ENCODE measurements around the gene APOBEC2.
A peak's percentile ranks its signal among the peaks of the same experiment; 100 is the strongest.

The APOBEC2 gene

DNA sequence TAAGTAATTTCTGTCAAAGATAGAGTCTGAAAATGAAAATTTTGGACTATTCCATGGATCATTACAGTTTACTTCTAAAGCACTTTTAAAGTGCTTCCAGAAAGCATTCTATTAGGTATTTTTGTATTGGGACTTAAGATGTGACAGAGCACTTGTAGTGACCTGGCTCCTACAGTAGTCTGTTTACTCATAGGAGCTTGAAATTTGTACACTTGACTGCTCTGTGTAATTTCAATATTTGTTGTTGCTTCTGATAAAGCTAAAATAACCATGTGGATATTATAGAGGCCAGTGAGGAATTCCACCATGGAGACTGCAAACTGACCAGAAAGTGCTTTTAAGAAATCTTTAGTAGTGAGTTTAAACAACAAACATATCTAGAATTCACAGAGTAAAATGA is 30.1 kb downstream of the APOBEC2 start:
- TF ChIP-seq, protein P1, sequence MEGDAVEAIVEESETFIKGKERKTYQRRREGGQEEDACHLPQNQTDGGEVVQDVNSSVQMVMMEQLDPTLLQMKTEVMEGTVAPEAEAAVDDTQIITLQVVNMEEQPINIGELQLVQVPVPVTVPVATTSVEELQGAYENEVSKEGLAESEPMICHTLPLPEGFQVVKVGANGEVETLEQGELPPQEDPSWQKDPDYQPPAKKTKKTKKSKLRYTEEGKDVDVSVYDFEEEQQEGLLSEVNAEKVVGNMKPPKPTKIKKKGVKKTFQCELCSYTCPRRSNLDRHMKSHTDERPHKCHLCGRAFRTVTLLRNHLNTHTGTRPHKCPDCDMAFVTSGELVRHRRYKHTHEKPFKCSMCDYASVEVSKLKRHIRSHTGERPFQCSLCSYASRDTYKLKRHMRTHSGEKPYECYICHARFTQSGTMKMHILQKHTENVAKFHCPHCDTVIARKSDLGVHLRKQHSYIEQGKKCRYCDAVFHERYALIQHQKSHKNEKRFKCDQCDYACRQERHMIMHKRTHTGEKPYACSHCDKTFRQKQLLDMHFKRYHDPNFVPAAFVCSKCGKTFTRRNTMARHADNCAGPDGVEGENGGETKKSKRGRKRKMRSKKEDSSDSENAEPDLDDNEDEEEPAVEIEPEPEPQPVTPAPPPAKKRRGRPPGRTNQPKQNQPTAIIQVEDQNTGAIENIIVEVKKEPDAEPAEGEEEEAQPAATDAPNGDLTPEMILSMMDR (IDR thresholded peaks at IDR 0.05; ENCODE audit: control insufficient read depth, extremely low read depth, insufficient read depth), result no peak
- no peak overlapping the region for H3K4me3 ChIP-seq (ENCODE audit: low read depth, low read length)
- no peak for DNase-seq (ENCODE audit: low read depth)

GRCh38 chr6:41085182-41085581 is 32.2 kb downstream of the APOBEC2 start:
- DNase-seq (ENCODE audit: low read depth), result no peak
- no peak overlapping the region for H3K4me3 ChIP-seq (ENCODE audit: low read depth, low read length)
- TF ChIP-seq, protein P1 (IDR thresholded peaks at IDR 0.05; ENCODE audit: control insufficient read depth, extremely low read depth, insufficient read depth), result no peak

DNA sequence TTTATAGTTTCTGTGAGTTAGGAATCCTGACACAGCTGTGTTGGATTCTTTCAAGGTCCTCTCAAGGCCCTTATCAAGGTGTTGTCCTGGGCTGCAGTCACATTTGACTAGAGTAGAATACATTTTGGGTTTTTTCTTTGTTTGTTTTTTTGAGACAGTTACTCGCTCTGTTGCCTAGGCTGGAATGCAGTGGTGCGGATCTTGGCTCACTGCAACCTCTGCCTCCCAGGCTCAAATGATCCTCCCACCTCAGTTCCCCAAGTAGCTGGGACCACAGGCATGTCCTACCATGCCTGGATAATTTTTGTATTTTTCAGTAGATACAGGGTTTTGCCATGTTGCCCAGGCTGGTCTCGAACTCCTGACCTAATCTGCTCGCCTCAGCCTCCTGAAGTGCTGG is 35.4 kb downstream of the APOBEC2 start:
- TF ChIP-seq, protein P1 (IDR thresholded peaks at IDR 0.05; ENCODE audit: control insufficient read depth, extremely low read depth, insufficient read depth), result no peak
- H3K4me3 ChIP-seq (ENCODE audit: low read depth, low read length), result no peak overlapping the region
- no peak for DNase-seq (ENCODE audit: low read depth)

DNA sequence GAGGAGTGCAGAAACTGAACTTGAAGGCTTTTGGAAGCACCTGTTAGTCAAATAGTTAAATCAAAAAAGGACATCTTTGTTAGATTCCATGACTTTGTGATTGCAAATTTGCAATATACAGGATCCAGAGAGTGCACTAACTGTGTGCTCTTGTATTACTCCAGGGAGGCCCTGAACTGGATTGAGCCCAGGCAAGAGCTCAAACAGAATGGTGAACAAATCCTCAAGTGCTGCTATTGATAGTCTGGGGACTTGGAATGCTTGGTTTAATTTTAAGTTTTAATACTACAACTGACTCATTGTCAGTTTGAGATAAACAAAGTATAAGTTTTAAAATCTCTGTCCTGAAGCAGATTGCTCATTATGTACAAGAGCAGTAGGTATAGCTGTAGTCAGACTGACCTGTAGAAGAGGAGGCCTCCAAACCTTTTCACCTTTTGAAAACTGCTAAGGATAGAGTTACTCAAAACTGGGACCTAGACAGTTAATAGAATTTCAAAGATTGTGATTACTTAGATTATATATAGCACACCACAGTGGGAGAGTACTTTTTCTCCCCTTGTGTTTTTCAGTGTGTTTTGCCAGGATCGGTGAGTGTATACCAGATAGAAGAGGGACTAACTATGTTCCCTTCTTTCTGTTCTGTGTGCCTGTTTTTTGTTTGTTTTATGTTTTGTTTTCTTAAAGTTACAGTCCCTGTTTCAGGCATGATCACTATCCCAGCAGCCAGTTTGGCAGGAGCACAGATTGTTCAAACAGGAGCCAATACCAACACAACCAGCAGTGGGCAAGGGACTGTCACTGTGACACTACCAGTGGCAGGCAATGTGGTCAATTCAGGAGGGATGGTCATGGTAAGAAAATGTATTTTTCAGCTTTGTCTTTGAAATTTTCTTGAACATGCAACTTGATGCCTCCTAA is 38.1 kb downstream of the APOBEC2 start:
- TF ChIP-seq, protein P1 (IDR thresholded peaks at IDR 0.05; ENCODE audit: control insufficient read depth, extremely low read depth, insufficient read depth), result no peak
- no peak for DNase-seq (ENCODE audit: low read depth)

GRCh38 chr6:41092421-41093140 is 39.6 kb downstream of the APOBEC2 start:
- H3K4me3 ChIP-seq (ENCODE audit: low read depth, low read length), result no peak overlapping the region
- TF ChIP-seq, protein P1 (IDR thresholded peaks at IDR 0.05; ENCODE audit: control insufficient read depth, extremely low read depth, insufficient read depth), result peak; percentile 62
- no peak for DNase-seq (ENCODE audit: low read depth)

More for the DNA sequence above, 38.1 kb downstream of the APOBEC2 start:
- H3K4me3 ChIP-seq (ENCODE audit: low read depth, low read length), result no peak overlapping the region

- no peak overlapping the region for H3K4me3 ChIP-seq (ENCODE audit: low read depth, low read length)
- DNase-seq (ENCODE audit: low read depth), result no peak
- TF ChIP-seq, protein P1 (IDR thresholded peaks at IDR 0.05; ENCODE audit: control insufficient read depth, extremely low read depth, insufficient read depth), result no peak
Observed at GRCh38 chr6:41093729-41094128, 40.7 kb downstream of the APOBEC2 start.

Data from LNCaP clone FGC (cell line).